C4-2B (cell line): ENCODE results near the gene PIGN.

Experiments
- H3K27ac ChIP-seq: fragments of 450-650 bp; 2 replicates; pipeline ENCODE4 v1.5.1; 2017
- ZFX ChIP-seq: fragments of 450-650 bp; IDR thresholded peaks from 2 replicates; pipeline ENCODE4 v1.6.1; 2017
- TF ChIP-seq, protein P1 (sequence below): fragments of 450-650 bp; conservative IDR thresholded peaks from 2 replicates; pipeline ENCODE4 v1.5.1; 2017; ENCODE audit warnings: mild to moderate bottlenecking

PIGN gene

DNA sequence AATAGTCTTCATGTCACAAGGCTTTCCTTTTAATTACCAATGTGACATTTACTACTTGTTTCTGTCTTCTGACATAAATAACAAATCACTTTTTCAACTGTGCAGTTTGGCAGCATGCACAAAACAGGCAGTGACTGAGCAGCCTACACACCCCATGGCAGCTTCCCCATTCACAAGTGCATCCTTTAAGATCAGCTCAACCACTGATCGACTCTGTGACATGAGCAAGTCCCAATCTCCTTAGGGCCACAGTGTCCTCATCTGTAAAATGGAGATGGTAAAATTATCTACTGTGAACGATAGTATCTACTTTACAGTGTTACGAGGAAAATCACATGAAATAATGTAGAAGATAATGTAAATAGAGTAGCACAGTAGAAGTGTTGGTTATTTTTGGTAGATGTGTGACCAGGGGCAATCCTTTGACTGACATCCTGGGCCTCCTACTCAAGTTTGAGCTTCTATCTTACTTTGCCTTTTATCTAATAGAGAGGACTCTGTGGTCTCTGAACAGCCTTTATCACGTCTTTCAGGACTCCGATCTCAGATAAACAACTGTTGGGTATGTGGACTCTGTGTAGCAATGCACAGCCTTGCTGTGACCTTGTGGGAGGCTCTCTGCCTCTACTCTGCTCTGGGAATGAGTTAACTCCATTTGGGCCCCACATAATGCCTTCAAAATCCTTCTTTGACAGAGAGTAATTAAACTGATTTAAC lies 120.6 kb downstream of the PIGN start:
- no peak for TF ChIP-seq ZFX
- TF ChIP-seq, protein P1, sequence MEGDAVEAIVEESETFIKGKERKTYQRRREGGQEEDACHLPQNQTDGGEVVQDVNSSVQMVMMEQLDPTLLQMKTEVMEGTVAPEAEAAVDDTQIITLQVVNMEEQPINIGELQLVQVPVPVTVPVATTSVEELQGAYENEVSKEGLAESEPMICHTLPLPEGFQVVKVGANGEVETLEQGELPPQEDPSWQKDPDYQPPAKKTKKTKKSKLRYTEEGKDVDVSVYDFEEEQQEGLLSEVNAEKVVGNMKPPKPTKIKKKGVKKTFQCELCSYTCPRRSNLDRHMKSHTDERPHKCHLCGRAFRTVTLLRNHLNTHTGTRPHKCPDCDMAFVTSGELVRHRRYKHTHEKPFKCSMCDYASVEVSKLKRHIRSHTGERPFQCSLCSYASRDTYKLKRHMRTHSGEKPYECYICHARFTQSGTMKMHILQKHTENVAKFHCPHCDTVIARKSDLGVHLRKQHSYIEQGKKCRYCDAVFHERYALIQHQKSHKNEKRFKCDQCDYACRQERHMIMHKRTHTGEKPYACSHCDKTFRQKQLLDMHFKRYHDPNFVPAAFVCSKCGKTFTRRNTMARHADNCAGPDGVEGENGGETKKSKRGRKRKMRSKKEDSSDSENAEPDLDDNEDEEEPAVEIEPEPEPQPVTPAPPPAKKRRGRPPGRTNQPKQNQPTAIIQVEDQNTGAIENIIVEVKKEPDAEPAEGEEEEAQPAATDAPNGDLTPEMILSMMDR, result no peak

DNA sequence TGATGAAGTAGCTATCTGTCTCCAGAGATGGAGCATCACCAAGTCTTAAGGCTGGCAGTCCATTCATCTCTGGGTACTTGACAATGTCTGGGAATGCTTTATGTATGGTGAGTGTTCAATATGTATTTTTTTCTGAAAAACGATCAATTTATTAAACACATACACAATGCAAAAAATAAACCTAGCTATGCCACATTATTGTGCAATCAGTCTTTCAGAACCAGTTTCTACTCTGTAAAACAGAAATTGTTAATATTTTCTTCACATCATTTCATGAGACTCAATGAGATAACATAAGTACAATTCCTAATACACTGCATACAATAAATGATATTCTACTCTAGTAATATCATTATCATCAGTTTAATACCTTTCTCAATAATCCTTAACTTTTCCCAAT lies 122.5 kb downstream of the PIGN start:
- no peak overlapping the region for H3K27ac ChIP-seq
- TF ChIP-seq, protein P1, result no peak
- no peak for TF ChIP-seq ZFX

More for the DNA sequence above, 120.6 kb downstream of the PIGN start:
- no peak overlapping the region for H3K27ac ChIP-seq

DNA sequence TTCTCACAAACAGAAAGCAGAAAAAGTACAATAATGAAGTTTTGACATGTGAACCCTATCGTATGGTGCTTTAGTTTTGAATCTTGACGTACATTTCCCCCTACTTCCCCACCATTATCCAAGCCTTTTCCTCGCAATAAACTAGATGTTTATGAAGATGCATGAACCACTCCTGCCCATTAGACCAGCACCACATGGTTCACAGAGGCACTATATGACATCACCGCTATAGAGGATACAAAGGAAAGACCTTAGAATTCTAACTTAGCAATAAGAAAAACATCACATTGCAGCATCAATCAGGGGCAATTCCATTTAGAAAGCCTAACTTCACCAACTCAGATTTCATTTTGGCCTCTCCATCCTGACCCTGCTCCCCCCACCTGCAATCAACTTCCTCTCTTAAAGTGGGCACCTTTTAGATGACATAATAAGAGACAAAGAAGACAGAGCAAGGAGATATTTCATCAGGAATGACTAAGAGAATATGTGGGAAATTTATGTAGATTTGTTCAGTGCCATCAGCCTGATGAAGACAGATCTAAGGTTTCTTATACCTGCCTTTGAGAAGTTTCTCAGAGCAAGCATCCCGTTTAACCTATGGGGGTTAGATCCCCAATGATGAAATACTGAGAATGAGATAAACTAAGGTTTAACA lies 124.9 kb downstream of the PIGN start:
- TF ChIP-seq, protein P1, result no peak
- no peak for TF ChIP-seq ZFX
- H3K27ac ChIP-seq, result no peak overlapping the region

DNA sequence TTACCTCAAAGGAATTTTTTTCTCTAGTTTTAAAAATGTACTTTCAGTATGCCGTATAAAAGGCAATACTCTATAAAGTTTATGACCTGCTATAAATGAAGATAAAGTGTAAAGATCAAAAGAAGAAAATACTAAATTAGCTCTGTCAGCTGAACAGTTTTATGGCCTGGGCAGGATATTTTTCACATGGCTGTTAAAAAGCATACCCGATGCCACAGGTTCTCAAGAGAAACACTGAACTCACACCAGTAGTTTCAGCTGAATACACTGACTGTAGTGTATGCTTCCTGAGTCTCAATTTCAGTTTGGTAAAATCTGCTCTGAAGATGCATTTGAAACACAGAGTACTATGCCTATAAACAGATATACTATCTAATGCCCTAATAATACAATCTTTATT lies 126.0 kb downstream of the PIGN start:
- H3K27ac ChIP-seq, result no peak overlapping the region
- TF ChIP-seq ZFX, result no peak
- TF ChIP-seq, protein P1, result no peak

DNA sequence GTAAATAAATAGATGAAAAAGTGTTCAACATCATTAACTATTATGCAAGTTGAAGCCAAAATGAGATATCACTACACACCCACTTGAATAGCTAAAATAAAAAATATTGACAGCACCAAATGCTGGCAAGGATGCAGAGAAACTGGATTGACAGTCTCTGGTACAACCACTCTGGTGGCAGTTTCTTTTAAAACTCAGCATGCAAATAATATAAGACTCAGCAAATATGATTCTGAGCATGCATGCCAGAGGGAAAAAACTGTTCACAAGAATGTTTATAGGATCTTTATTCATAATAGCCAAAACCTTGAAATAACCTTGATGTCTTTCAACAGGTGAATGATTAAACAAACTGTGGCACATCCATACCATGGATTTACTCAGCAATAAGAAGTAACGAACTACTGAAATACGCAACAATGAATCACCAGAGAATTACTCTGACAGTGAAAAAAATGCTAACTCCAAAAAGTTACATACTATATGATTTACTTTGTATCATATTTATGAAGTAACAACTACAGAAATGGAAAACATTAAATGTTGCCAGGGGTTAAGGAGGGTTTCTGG lies 131.8 kb downstream of the PIGN start:
- TF ChIP-seq, protein P1, result no peak
- no peak for TF ChIP-seq ZFX
- H3K27ac ChIP-seq, result no peak overlapping the region

DNA sequence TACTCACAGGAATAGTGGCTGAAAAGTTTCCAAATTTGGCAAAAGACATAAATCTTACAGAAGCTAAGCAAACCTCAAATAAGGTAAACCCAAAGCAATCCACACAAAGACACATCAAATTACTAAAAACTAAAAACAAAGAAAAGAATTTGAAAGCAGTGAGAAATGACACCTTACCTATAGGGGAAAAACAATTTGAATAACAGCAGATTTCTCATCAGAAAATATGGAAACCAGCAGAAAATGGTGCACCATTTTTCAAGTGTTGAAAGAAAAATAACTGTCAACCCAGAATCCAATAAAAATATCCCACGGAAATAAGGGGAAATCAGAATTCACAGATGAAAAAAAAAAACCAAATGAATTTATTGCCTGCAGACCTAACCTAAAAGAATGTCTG lies 138.6 kb downstream of the PIGN start:
- H3K27ac ChIP-seq, result no peak overlapping the region
- TF ChIP-seq, protein P1, result no peak
- TF ChIP-seq ZFX, result no peak

DNA sequence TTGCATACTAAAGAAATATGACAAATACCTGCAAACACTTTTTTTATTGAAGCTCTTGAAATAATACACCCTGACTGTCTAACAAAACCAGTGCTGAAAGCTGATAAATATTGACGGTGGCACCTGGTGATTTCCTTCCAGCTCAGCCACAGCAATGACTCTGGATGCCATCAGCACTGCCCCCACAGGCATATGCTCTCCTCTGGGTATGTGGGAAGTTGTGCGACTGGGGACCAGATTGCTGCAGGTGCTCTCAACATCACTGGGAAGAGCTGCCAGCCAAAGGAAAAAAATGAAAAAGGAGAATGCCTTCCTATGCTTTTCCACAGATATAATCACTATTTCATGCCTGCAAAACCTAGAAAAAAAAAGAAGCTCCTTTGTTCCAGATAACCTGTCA lies 141.5 kb downstream of the PIGN start:
- TF ChIP-seq, protein P1, result no peak
- no peak overlapping the region for H3K27ac ChIP-seq
